Testis (tissue), 3 donors: ENCODE measurements around the gene BCL2L1. TPM values are rescaled to one million over a fixed set of nuclear protein-coding genes. Genes with fewer than 3 reads are reported as not detected.

Source experiments
- DNase-seq: peaks from one replicate; pipeline ENCODE4 v3.0.0-alpha.2; 2019
- H3K27ac ChIP-seq, 2 donors: fragments of 200-600 bp; sonication (generic); one replicate each; pipeline ENCODE4 v1.5.1; 2019
- H3K27me3 ChIP-seq: fragments of 200-600 bp; sonication (generic); one replicate; pipeline ENCODE4 v1.5.1; 2019
- H3K36me3 ChIP-seq: fragments of 200-600 bp; sonication (generic); one replicate; pipeline ENCODE4 v1.5.1; 2017; ENCODE audit warnings: low read depth; ENCODE audit errors: missing control alignments
- H3K4me1 ChIP-seq: fragments of 200-600 bp; sonication (generic); one replicate; pipeline ENCODE4 v1.5.1; 2019
- H3K4me3 ChIP-seq, 2 donors: fragments of 200-600 bp; sonication (generic); one replicate each; pipeline ENCODE4 v1.5.1; 2017 to 2019
- H3K9me3 ChIP-seq: fragments of 200-600 bp; sonication (generic); one replicate; pipeline ENCODE4 v1.5.1; 2017
- CTCF ChIP-seq, 3 experiments: fragments of 450-650 bp in 2 of 3; fragments of 200-600 bp in 1 of 3; sonication (generic) in 1 of 3; IDR thresholded peaks; one replicate each; pipeline ENCODE4 v1.5.1; 2016 to 2019; ENCODE audit warnings: antibody characterized with exemption in 3 of 3, mild to moderate bottlenecking in 2 of 3, moderate library complexity in 1 of 3
- POLR2A ChIP-seq: fragments of 450-650 bp; IDR thresholded peaks from one replicate; pipeline ENCODE4 v1.6.1; 2017; ENCODE audit warnings: antibody characterized with exemption, mild to moderate bottlenecking, moderate library complexity
- WGBS, 2 donors: methylation state at CpG; one replicate each; pipeline ENCODE4 v1.1.5; 2018; 5-methylcytosine and 5-hydroxymethylcytosine counted together
- intact Hi-C: fragments of 100-400 bp; cut with DNase I; formaldehyde crosslinking; loops from one replicate; pipeline ENCODE4 v1.15.1; 2023; ENCODE audit warnings: low total_unique reads
- polyA plus RNA-seq: library from polyadenylated mRNA; stranded (reverse); fragments of 350-450 nt; fragmentation: Illumina TruSeq; extraction: RNeasy Lipid Tissue Mini Kit (QIAGEN cat#74804); gene quantifications from one replicate; pipeline ENCODE4 v1.2.3, GENCODE V29; 2014; ENCODE audit warnings: low read depth, low replicate concordance; ENCODE audit not compliant: insufficient read depth
- total RNA-seq, 2 donors: library from RNA; depleted of rRNA; stranded (reverse); fragments of >200 nt; gene quantifications; one replicate each; pipeline ENCODE4 v1.2.3, GENCODE V29; 2016

Gene BCL2L1
- total and polyA plus RNA-seq, 3 donors from 2014 or later, result 83.0 to 122 (median 84.7) TPM

GRCh38 chr20:31709939-31710338 lies 12.7 kb downstream of the BCL2L1 start:
- no peak for DNase-seq
- no peaks in the 10 kb centered on the region for H3K36me3 ChIP-seq
- TF ChIP-seq POLR2A, result no peak
- H3K9me3 ChIP-seq, result no peaks in the 10 kb centered on the region
- H3K4me3 ChIP-seq, result no peak overlapping the region
- intact Hi-C loops, result no loop called here
- peak overlapping the region; percentile 79 to 99 for H3K27ac ChIP-seq
- H3K27me3 ChIP-seq, result no peaks in the 10 kb centered on the region
- H3K4me1 ChIP-seq, result peaks cover 59% of the 10 kb centered on the region
- 90 to 94% methylated on average over 5 of the region's 5 CpGs for WGBS, 2 donors

DNA sequence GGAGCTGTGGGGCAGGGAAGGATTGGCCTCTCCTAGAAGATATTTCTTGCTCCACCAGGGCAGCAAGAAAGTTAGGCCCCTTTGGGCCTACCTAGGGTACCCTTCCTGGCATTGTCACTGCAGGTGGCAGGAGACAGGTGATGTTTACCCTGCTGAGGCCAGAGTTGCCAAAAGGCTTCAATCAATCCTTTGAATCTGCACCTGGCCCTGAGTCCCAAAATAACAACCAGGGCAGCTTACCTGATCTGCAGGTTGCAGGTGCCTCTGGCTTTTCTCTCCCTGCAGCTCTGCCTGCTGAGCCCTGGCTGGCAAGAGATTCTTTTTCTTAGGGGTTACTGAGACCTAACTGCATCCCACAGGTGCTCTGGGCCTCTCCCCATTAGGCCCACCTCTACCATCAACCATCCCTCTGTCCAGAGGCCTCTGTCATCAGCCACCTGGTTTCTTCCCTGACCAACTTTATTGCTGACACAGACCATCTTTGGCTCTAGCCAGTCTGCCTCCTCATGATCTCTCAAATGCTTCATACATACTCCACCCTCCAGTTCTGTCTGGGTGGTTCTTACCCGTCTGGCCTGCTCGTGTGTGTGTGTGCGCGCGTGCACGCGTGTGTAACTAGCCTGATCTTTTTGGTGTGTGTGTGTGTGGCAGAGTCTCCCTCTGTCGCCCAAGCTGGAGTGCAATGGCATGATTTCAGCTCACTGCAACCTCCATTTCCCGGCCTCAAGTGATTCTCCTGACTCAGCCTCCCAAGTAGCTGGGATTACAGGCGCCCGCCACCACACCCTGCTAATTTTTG lies 13.7 kb downstream of the BCL2L1 start:
- no peak for DNase-seq
- no peak overlapping the region for H3K4me3 ChIP-seq
- H3K4me1 ChIP-seq, result peaks cover 60% of the 10 kb centered on the region
- intact Hi-C loops, result no loop called here
- H3K27me3 ChIP-seq, result no peaks in the 10 kb centered on the region
- peak overlapping the region; percentile 13 to 70 for H3K27ac ChIP-seq
- TF ChIP-seq POLR2A (no peak), CTCF (IDR thresholded peaks at IDR 0.05) (no peak)
- no peaks in the 10 kb centered on the region for H3K36me3 ChIP-seq
- H3K9me3 ChIP-seq, result no peaks in the 10 kb centered on the region
- WGBS, 2 donors, result 93% methylated on average over 11 of the region's 11 CpGs

DNA sequence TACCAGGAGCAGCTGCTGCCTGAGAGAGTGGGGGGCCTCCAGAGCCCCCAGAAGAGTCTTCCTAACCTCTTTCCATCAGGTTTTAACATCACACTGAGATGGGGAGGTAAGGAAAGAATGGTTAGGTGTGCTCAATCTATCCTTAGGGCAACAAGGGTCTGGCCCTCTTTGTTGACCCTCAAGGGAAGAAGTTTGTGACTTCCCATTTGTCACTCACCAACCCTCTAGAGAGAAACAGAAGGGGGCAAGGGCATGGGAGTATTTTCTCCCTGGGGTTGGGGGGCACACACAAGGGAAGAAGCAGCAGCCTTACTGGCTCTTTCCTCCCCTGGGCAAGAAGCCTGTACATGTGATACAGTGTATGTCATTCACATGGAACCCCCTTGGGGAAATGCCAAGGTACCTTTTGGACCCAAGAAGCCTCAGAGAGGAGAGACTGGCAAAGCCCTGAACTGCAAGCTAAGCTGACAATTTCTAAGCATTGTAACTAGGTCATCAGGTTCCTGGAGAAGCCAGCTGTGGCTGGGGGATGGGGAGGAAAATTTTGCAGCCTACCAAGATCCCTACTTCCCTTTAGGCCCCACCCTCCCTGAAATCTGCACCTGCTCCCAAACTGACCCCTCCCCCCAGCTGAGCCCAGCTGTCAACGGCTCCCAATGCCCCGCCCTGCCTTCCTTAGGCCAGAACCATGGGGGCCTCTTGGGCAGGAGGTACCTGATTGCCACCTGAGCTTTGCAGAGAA lies 14.5 kb downstream of the BCL2L1 start:
- DNase-seq, result peak; percentile 56
- no peaks in the 10 kb centered on the region for H3K27me3 ChIP-seq
- no peak overlapping the region for H3K4me3 ChIP-seq
- WGBS, 2 donors, result 71% methylated on average over 2 of the region's 2 CpGs; no CpG with 5 or more reads in 1 of the 2 donors
- peaks cover 53% of the 10 kb centered on the region for H3K4me1 ChIP-seq
- intact Hi-C loops, result no loop called here
- no peak for TF ChIP-seq POLR2A
- no peak for TF ChIP-seq CTCF (IDR thresholded peaks at IDR 0.05)
- no peaks in the 10 kb centered on the region for H3K9me3 ChIP-seq
- H3K36me3 ChIP-seq, result no peaks in the 10 kb centered on the region
- peak overlapping the region; percentile 19 to 70 for H3K27ac ChIP-seq

- TF ChIP-seq CTCF (IDR thresholded peaks at IDR 0.05), result no peak
- TF ChIP-seq POLR2A, result no peak
- peak overlapping the region in 1 of 2 donors; percentile 70 for H3K27ac ChIP-seq
- 84 to 100% methylated on average over 5 of the region's 5 CpGs for WGBS, 2 donors
- intact Hi-C loops, result no loop called here
- H3K4me1 ChIP-seq, result peaks cover 45% of the 10 kb centered on the region
- no peak for DNase-seq
- no peaks in the 10 kb centered on the region for H3K36me3 ChIP-seq
- H3K27me3 ChIP-seq, result no peaks in the 10 kb centered on the region
- H3K9me3 ChIP-seq, result no peaks in the 10 kb centered on the region
- no peak overlapping the region for H3K4me3 ChIP-seq
Observed at GRCh38 chr20:31707258-31707615, 15.4 kb downstream of the BCL2L1 start.

DNA sequence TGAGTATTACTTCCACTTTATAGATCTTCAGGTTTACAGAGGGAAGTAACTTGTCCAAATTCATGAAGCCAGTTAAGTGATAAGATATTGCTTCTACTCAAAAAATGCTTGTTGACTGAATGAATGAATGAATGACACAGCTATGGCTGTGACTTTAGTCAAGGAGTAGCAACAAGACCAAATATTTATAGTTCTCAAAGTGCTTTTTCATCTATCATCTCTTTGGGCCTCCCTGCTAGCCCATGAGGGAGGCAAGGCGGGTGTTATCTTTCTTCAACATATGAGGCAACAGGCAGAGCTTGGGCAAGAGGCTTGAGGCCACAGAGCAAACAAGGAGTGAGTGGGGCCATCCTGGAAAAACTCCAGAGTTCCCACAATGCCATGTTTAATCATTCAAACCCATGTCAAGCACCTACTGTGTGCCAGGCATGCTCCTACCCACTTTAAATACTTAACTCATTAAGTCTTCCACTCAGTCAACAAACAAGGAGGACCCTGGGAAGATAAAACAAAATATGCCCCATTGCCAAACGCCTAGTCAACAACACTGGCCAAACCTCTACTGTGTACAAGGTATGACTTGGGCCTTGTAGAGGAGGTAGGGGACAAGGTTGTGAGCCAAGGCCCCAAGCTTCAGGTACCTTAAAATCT lies 15.9 kb downstream of the BCL2L1 start:
- no peak overlapping the region for H3K4me3 ChIP-seq
- 91 to 98% methylated on average over 2 of the region's 2 CpGs for WGBS, 2 donors
- no peak for TF ChIP-seq CTCF (IDR thresholded peaks at IDR 0.05)
- no peak for TF ChIP-seq POLR2A
- no peak for DNase-seq
- no peaks in the 10 kb centered on the region for H3K36me3 ChIP-seq
- intact Hi-C loops, result no loop called here
- no peaks in the 10 kb centered on the region for H3K9me3 ChIP-seq
- H3K27ac ChIP-seq, result no peak overlapping the region
- no peaks in the 10 kb centered on the region for H3K27me3 ChIP-seq
- H3K4me1 ChIP-seq, result peaks cover 40% of the 10 kb centered on the region
